Amniotic stem cell (primary cell): ENCODE measurements around the gene ANKRD6.

ENCODE experiments used
- DNase-seq: peaks from one replicate; lab custom pipeline; 2025; lab: John Stamatoyannopoulos, UW

Gene ANKRD6

DNA sequence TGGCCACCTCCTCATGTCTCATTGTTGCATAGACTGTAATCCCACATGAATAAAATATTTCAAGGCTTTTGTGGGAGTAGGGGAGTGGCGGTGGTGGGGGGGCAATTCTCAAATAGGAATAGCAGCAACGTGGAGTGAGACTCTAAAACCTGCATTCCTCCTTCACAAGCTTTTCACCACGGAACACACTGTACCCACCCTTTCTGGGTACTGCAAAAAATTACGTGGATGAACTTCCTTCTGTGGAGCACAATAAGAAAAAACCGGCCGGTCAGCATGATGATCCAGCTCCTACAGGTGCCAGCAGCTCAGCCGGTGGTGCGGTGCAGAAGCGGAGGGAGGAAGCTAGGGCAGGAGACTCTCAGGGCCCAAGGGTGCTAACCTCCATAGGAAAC is 19.9 kb upstream of the ANKRD6 start:
- DNase-seq = no peak

DNA sequence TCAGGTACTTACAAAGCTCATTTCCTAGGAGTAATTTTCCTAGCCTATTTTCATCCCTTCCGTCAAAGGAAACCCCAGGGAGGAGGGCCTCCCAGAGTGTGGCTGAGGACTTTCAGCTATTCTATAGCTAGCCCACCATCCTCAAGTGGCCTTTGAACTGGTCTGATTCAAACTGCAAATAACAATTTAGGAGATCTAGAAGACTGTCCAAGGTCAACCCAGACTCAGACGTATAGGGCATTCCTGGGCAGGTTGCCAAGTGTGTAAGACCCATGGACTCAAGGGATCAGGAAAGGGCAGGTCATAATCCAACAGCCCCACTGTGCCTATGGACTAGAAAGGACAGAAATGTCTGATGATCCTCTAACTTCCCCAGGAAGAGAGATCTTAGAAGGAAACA is 18.7 kb upstream of the ANKRD6 start:
- DNase-seq = no peak

DNA sequence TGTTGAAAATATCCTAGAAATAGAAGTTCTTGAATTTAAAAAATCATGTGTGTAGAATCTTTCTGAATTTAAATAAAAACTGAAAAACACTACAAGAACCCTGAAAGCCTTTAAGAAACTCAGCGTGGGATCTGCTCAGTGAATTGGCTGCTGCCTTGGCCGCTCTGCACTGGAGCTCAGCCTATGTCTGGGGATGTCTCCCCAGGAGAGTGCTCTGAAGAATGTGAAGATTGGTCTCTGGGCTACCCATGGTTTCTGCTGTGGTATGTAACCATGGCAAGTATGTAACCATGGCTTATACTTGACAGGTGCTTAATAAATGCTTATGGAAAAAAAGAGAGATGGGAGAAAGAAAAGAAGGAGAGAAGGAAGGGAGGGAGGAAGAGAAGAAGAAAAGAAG is 17.8 kb upstream of the ANKRD6 start:
- no peak for DNase-seq

DNA sequence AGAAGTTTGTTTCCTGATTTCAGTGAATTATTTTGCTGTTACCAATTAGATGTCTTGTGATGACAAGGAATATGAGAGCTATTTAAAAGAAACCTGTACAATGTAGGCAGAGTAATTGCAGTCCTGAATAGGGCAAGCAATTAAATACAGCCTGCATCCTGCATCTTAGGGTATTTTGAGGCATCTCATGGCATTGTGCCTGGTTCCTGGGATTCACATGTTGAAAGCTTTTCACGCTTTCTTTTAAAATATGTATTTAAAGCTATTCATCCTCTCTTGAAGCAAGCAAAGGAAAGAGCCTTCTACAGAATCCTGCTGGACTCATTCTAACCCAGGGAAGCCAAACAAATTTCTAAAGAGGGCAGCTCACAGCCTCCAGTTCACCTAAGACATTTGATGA is 16.2 kb upstream of the ANKRD6 start:
- no peak for DNase-seq

- no peak for DNase-seq
Observed at GRCh38 chr6:89430201-89430962, 2.6 kb upstream of the ANKRD6 start.

GRCh38 chr6:89433252-89434149 is 549 bp downstream of the ANKRD6 start:
- DNase-seq = no peak

- no peak for DNase-seq
Observed at GRCh38 chr6:89434150-89434499, 1.2 kb downstream of the ANKRD6 start.

DNA sequence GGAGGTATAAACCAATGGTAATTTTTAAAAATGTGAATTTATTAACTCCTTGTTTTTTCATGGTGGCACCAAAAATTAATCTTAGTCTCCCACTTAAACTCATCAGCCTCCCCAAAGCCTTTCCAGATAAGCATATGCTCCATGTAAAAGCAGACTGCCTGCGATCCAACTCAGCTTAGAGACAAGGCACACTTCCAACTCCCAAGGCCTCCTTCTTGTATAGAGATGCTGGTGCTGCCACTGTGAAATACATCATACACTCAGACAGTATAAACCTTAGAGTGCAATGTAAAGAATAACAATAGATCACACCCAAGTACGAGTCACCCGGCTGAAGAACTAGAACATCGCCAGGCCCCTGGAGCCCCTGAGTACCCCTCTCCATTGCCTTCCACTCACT is 2.0 kb downstream of the ANKRD6 start:
- no peak for DNase-seq

DNA sequence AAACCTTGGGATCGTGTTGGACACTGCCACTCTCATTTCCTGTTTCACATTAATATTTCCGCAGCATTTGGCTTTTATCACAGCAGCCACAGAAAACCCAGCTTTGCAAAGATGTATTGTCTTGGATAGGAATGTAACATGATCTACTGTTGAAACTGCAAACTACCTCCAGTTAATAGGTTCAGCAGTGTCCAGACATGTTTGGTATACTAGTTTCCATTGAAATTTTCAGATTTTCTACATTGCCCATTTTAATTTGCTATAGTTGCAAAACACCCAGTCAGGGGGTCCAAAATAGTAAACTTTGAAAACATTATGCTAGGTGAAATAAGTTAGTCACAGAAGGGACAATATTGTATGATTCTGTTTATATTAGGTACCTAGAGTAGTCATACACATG is 3.3 kb downstream of the ANKRD6 start:
- no peak for DNase-seq

DNA sequence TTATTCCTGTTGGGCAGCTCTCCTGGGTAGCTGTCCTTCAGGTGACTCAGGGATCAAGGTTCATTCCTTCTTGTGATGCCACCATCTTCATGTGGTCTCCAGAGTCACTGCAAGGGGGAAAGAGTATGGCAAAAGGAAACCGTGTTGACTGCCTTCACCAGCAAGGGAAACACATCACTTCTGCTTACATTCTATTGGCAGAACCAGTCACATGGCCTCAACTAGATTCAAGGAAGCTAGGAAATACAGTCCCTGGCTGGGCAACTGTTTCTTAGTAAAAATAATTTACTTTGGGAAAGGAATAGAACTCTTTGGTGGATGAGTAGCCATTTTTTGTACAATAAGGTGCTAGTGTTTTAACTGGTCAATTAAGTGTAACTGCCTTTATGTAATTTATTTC is 5.3 kb downstream of the ANKRD6 start:
- DNase-seq = no peak

DNA sequence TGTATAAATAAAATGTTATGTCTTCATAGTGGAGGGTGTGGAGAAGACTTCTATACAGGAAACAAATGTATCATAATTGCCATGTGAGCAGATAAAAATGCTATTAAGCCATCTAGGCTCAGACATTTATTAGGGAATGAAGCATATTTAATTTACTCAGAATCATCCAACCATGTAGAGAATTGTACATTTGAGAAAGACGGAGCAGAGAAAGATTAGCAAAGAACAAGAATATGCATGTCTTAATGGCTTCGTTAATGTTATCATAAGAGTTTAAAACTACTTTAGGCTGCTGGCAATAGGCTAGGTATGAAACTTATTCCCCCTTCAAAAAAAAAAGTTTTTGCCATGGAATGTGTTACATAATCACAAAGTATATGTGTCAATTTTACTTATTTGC is 6.1 kb downstream of the ANKRD6 start:
- DNase-seq = no peak

- no peak for DNase-seq
Observed at GRCh38 chr6:89440200-89440599, 7.2 kb downstream of the ANKRD6 start.

- DNase-seq = no peak
Observed at GRCh38 chr6:89443658-89444057, 10.7 kb downstream of the ANKRD6 start.

DNA sequence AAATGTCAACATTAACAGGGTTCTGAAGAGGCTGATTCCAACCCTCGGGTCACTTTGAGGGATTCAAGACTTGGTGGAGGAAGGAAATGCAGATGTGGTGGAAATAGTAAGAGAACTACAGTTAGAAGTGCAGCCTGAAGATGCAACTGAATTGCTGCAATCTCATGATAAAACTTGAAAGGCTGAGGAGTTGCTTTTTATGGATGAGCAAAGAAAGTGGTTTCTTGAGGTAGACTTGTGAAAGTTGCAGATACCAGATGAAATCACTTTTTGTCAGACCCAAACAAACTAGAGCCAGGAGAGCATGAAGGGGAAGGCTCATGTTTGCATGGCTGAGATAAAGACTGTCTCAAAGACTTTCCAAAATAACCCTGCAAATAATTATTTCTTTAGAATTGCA is 16.2 kb downstream of the ANKRD6 start:
- no peak for DNase-seq

DNA sequence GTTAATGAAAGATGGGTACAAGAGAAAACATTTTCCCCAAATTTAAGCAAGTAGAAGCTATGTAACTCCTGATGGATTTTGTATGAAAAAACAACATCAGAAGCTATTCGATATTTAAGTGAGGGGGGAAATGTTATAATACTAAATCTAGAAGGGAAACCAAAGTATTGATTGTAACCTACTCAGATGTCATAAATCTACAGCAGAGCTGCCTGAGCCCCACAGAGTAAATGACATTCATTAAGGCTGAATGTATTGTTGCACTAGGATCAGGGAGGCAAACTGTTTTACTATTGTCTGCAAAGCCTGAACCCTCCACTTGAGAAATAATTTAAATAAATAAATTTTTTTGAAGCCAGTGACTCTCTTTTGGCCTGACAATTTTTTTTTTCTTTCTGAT is 19.3 kb downstream of the ANKRD6 start:
- no peak for DNase-seq

DNA sequence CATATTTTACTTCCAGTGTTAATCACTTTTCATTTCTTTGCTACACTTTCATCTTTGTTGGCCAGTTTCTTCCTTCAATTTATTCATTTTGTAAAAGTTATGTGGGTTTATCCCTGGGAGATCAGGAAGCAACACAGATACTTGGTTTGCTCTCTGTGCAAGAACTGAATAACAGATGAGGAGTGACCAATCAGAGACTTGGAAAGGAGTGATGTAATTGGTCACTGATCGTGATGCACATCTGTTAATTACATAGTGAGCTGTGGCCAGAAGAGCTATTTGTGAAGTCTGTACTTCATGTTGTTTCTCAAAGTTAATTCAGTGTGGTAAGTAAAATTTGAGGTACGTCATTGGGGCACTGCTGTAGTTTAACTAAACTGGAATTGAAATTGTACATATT is 21.3 kb downstream of the ANKRD6 start:
- no peak for DNase-seq

DNA sequence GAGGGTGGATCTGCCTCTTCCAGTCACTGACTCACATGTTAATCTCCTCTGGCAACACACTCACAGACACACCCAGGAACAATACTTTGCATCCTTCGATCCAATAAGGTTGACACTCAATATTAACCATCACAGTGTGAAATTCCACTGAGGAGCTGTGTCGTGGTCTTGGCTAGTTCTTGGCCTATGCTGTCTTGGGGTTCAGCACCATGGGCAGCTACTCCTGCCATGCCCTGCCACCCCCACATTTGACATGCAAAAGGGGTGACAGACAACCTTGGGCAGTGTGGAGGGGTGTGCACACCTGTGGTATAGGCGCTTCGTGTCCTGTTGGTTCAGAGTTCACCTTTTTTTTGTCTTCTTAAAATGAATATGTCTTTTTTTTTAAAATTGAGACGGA is 25.8 kb downstream of the ANKRD6 start:
- DNase-seq = no peak

DNA sequence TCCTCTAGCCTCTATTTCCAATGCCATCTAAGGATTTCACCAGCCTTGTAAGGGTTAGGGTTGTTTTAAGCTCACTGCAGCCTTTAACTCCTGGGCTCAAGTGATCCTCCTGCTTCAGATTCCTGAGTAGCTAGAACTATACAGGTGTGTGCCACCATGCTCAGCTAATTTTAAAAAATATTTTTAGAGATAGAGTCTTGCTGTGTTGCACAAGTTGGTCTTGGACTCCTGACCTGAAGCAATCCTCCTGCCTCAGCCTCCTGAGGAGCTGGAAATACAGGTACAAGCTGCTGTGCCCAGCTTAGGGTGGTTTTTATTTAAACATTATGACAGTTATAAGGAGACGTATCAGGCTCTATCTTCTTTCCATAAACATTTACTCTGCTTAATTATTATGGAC is 26.5 kb downstream of the ANKRD6 start:
- no peak for DNase-seq

DNA sequence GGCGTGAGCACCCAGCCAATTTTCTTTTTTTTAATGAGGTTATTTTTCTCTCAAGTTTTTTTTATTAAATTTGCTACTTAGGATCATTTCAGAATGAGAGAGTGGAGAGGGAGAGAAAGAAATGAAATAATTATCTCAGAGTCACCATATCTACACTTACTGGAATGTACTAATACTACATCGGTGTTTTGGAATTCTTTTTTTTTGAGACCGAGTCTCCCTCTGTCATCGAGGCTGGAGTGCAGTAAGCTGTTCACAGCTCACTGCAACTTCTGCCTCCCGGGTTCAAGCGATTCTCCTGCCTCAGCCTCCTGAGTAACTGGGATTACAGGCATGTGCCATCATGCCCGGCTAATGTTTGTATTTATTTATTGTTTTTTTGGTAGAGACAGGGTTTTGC is 27.8 kb downstream of the ANKRD6 start:
- no peak for DNase-seq

DNA sequence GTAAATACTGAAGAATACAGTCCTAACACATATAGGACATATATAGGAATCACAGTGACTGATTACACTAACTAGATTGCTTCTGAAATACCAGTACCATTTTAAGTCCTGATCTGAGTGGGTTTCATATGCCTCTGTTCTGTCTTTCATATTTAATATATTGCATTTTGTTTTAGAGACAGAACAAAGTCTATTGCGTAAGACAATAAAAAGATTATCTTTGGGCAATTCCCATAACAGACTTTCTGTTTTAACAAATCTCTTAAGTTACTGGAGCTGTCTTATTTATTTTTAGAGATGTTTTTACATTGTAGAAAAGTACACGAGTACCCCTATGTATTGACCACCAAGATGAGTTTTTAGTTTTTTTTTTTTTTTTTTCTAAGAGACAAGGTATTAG is 29.6 kb downstream of the ANKRD6 start:
- no peak for DNase-seq

DNA sequence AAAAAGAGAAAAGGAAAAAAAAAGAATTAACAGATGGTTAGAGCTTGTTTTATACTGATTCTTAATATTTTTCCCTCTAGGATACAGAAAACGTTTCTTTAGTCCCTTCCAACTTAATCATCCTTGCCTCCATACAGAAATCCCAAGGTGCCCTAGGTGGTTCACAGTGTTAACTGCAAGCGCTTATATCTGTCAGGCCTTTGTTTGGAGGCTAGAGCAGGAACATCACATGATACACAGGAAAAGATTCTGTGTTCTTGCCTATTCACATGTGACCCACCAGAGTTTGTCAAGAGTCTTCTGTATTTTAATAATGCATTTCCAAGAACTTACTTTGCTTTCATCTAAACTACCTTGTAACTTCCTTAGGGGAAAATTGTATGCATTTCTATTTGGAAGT is 31.3 kb downstream of the ANKRD6 start:
- no peak for DNase-seq

GRCh38 chr6:89467437-89467836 is 34.5 kb downstream of the ANKRD6 start:
- no peak for DNase-seq

GRCh38 chr6:89468998-89469397 is 36.0 kb downstream of the ANKRD6 start:
- DNase-seq = no peak
